GM18526 (cell line): ENCODE results near the gene ZAP70.

Source experiments
- POLR2A ChIP-seq: IDR thresholded peaks from 3 replicates; pipeline ENCODE4 v1.6.1; 2011; ENCODE audit not compliant: insufficient read length; ENCODE audit errors: extremely low read depth

The ZAP70 gene

GRCh38 chr2:97723156-97724072 is 10.0 kb downstream of the ZAP70 start:
- no peak for TF ChIP-seq POLR2A

GRCh38 chr2:97724073-97724410 is 10.7 kb downstream of the ZAP70 start:
- no peak for TF ChIP-seq POLR2A

- no peak for TF ChIP-seq POLR2A
Measured at GRCh38 chr2:97724501-97724900, 11.1 kb downstream of the ZAP70 start.

GRCh38 chr2:97724946-97725688 is 11.7 kb downstream of the ZAP70 start:
- TF ChIP-seq POLR2A: no peak

- no peak for TF ChIP-seq POLR2A
Measured at GRCh38 chr2:97726261-97727064, 13.1 kb downstream of the ZAP70 start.

- TF ChIP-seq POLR2A: no peak
Measured at GRCh38 chr2:97727296-97727695, 13.9 kb downstream of the ZAP70 start.

GRCh38 chr2:97728091-97728731 is 14.8 kb downstream of the ZAP70 start:
- TF ChIP-seq POLR2A: no peak

- no peak for TF ChIP-seq POLR2A
Measured at GRCh38 chr2:97730245-97730644, 16.9 kb downstream of the ZAP70 start.

- TF ChIP-seq POLR2A: no peak
Measured at GRCh38 chr2:97731274-97732020, 18.1 kb downstream of the ZAP70 start.

GRCh38 chr2:97732436-97733340 is 19.3 kb downstream of the ZAP70 start:
- TF ChIP-seq POLR2A: no peak

- TF ChIP-seq POLR2A: no peak
Measured at GRCh38 chr2:97733341-97734035, 20.1 kb downstream of the ZAP70 start.
